AG20443 (cell line): ENCODE data around the gene MGAT1.
"Not testable (repeated sequence)": the region's sequence is repeated elsewhere in the genome, so short reads cannot be mapped to it uniquely, and the experiment has no call there.

Experiments
- DNase-seq: peaks from one replicate; pipeline ENCODE4 v3.0.0; 2012; ENCODE audit warnings: low spot score, mixed read lengths

MGAT1 gene

DNA sequence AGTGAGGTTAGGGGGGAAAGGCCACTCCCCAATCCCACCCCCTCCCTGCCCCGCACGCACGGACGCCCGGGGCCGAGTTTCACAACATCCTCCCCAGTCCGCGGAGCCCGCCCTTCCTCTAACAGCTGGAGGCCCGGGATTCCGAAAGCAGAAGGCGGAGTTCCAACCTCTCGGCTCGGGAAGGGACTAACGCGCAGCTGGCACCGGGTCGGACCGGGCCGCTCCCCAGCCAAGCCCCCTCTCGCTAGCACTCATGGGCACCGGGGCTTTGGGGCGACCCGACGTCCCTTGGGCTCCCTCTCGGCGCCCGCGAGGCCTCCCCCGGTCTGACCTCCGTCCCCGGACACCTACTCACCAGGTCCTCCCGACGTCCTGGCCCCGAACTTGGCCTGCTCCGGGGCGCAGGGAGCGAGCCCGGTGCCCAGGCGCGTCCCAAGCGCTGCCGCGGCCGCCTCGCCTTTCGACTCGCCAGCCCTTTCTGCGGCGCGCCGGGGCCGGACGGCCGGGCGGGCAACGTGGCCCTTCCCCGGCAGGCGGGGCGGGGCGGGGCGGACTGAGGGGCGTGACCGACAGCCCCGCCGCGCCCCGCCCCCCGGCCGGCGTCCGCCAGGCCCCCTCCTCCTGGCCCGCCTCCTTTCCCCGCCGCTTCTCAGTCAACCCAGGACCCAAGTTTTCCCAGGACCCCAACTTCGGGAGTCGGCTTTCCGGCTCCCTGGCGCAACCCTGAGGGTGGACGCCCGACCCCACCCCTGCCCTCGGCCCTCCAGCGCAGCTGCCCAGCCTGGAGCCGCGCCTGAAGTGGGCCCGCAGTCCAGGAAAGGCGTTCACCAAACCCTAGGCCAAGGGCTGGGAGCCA is at the start of gene MGAT1:
MGAT1 (minus strand) TSS at position 482 of the 856 bp plus-strand sequence. CDS start 9,835 bp downstream, outside the sequence.
- DNase-seq: peak; percentile 94

GRCh38 chr5:180850434-180851078 is 48.0 kb upstream of the MGAT1 start:
- no peak for DNase-seq

- no peak for DNase-seq
Measured at GRCh38 chr5:180849827-180850226, 47.2 kb upstream of the MGAT1 start.

GRCh38 chr5:180848878-180849277 is 46.3 kb upstream of the MGAT1 start:
- DNase-seq: no peak

- DNase-seq: no peak
Measured at GRCh38 chr5:180848265-180848664, 45.7 kb upstream of the MGAT1 start.

GRCh38 chr5:180847026-180847425 is 44.4 kb upstream of the MGAT1 start:
- no peak for DNase-seq

- no peak for DNase-seq
Measured at GRCh38 chr5:180844858-180845257, 42.3 kb upstream of the MGAT1 start.

DNA sequence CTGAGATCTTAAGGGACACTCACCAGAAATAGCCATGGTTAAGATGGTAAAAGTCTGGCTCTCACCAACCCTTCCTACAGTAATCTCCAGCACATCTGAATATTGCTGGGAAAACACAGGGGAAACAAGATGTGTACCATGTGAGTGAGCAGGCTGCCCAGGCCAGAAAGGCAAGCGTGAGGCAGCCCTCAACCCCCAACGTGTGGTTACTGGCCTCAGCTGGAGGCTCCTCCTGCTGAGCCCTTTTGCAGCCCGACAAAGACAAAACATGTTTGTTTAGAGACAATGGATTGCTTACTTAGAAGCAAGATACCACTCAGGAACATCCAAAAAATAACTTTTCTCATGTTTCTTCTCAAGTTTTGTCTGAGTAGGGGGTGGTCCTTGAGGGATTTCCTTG is 41.8 kb upstream of the MGAT1 start:
- DNase-seq: no peak

GRCh38 chr5:180839935-180840334 is 37.3 kb upstream of the MGAT1 start:
- DNase-seq: no peak

DNA sequence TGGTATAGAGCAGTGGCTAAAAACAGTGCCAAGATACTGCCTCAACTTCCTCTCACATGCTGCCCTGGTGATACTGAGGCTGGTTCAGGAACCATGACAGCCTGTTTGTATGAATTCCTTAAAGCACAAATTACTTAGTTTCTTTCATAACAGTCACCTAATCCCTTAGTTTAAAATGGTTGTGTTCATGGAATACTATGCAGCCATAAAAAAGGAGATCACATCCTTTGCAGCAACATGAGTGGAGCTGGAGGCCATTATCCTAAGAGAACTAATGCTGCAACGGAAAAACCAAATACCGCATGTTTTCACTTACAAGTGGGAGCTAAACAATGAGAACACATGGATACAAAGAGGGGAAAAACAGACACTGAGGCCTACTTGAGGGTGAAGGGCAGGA is 36.6 kb upstream of the MGAT1 start:
- DNase-seq: no peak

DNA sequence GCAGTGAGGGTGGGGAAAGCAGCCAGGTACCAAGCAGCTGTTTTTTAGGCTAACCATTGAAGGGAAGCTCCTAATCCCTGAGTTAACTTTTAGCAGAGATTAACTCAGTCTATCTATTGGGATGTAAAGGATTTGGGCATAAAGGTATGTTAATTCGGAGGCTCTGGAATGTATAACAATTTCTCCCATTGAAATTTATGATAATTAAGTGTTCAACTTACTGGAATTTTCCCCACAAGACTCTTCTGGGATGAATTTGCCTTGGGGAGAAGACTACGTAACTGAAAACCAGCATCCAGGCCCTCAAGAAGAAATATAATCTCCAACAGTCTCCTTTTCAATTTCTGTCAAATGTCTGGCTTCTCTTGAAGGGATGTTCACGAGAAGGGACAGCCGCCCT is 34.9 kb upstream of the MGAT1 start:
- no peak for DNase-seq

DNA sequence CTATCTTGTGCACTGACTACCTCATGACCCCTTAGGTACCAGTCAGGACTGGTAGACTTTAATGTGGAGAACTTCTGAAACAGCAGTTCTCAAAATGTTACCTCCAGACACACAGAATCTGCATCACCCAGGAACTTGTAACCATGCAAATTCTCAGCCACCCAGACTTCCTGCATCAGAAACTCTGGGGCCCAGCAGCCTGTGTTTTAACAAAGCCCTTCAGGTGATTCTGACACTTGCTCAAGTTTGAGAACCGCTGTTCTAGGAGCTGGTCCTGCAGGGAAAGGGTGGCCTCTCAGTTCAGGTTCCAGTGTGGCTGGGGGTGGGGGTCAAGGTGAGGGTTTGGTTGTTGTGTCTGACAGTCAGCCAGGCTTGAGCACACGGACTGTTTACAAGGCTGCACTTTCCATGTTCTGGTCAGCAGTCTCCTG is 30.0 kb upstream of the MGAT1 start:
- DNase-seq: no peak

DNA sequence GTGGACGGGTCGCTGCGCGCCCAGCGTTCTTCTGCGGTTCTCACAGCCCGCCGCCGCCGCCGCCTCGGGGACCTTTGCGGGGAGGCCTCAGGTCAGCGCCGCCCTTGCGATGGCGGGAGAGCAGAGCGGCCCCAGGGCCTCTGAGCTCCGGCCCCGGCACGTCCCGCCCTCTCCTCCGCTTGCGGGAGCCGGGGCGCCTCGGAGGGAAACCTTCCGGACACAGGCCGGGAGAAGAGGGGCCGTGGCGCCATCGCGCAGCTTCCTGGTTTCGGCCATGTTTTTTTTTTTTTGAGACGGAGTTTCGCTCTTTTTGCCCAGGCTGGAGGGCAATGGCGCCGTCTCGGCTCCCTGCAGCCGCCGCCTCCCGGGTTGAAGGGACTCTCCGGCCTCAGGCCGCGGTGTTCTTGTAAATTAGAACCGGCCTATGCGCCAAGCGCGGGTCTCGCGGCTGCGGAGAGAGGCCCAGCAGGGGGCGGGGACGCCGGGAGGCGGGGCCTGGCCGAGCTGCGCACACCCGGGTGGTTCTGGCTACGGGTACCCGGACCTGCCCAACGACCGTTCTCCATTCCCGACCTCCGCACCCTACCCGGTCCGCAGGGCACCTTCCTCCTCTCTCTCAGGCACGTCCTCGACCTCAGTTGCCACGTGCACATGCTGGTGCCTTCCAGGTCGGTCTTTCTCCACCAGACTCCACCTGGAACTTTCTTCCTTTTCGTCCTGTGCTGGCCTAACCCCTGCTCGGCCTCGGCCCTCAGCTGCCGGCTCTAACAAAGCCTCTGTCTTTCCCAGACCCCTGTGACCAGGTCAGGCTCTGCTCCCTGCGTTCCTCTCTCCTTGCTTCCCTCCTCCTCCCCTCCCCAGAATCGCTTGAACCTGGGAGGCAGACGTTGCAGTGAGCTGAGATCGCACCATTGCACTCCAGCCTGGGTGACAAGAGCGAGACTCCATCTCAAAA is 28.8 kb upstream of the MGAT1 start:
- DNase-seq: peak; percentile 96

- peak; percentile 68 for DNase-seq
Measured at GRCh38 chr5:180830253-180831138, 27.9 kb upstream of the MGAT1 start.

DNA sequence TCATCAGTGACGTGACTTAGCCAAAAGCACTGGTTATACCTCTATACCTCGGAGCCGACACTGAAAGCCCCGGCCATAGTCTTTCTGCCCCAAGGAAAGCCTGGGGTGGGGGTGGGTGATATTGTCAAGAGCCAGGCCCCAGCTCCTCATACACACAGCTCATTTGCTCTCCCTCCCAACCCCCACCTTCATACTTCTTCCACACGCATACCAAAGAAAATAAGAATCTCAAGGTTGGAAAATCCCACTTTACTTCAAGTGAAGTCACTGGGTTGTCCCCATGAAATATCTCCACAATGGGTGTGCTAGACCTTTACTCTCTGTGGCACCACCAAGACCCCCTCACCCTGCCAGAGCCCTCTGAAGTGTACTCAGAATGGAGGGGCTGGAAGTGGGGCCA is 27.1 kb upstream of the MGAT1 start:
- DNase-seq: no peak

GRCh38 chr5:180828756-180829531 is 26.3 kb upstream of the MGAT1 start:
- not testable (repeated sequence) for DNase-seq

DNA sequence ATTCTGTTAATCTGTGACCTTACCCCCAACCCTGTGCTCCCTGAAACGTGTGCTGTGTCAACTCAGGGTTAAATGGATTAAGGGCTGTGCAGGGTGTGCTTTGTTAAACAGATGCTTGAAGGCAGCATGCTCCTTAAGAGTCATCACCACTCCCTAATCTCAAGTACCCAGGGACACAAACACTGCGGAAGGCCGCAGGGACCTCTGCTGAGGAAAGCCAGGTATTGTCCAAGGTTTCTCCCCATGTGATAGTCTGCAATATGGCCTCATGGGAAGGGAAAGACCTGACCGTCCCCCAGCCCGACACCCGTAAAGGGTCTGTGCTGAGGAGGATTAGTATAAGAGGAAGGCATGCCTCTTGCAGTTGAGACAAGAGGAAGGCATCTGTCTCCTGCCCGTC is 24.8 kb upstream of the MGAT1 start:
- DNase-seq: not testable (repeated sequence)

GRCh38 chr5:180825768-180826525 is 23.3 kb upstream of the MGAT1 start:
- DNase-seq: peak; percentile 38

GRCh38 chr5:180824630-180825476 is 22.2 kb upstream of the MGAT1 start:
- no peak for DNase-seq
